Heart left ventricle (tissue), 16 donors: ENCODE data around the gene FAM222A. TPM values are rescaled to one million over a fixed set of nuclear protein-coding genes. Genes with fewer than 3 reads are reported as not detected.

ENCODE experiments used
- ATAC-seq, 4 donors: fragments of 200-7000 bp; cut with Tn5 transposase; one replicate each; pipeline ENCODE4 v1.9.1; 2020 to 2022; ENCODE audit warnings: moderate library complexity in 4 of 4, mild to moderate bottlenecking in 3 of 4, moderate number of reproducible peaks in 1 of 4
- DNase-seq, 5 donors: peaks; one replicate each; pipeline ENCODE4 v3.0.0-alpha.2; 2020
- H3K27ac ChIP-seq, 12 donors: fragments of 200-600 bp; sonication (generic) in 4 of 12; one replicate each; pipeline versions ENCODE4 v1.5.0 to v1.8.0; 2016 to 2022; ENCODE audit warnings: mild to moderate bottlenecking in 2 of 12
- H3K27me3 ChIP-seq, 9 donors: fragments of 200-600 bp; sonication (generic) in 2 of 9; one replicate each; pipeline versions ENCODE4 v1.5.1 to v1.8.0; 2016 to 2022; ENCODE audit warnings: mild to moderate bottlenecking in 3 of 9
- H3K36me3 ChIP-seq, 9 donors: fragments of 200-600 bp; sonication (generic) in 2 of 9; one replicate each; pipeline versions ENCODE4 v1.5.0 to v1.8.0; 2018 to 2022; ENCODE audit warnings: mild to moderate bottlenecking in 2 of 9
- H3K4me1 ChIP-seq, 12 donors: fragments of 200-600 bp; sonication (generic) in 4 of 12; one replicate each; pipeline versions ENCODE4 v1.5.0 to v1.8.0; 2016 to 2022; ENCODE audit warnings: mild to moderate bottlenecking in 3 of 12
- H3K4me3 ChIP-seq, 12 donors: fragments of 200-600 bp; sonication (generic) in 4 of 12; one replicate each; pipeline versions ENCODE4 v1.5.0 to v1.8.0; 2017 to 2022; ENCODE audit warnings: mild to moderate bottlenecking in 9 of 12, moderate library complexity in 4 of 12
- H3K9me3 ChIP-seq, 12 donors: fragments of 200-600 bp; sonication (generic) in 4 of 12; one replicate each; pipeline versions ENCODE4 v1.5.0 to v1.8.0; 2016 to 2022; ENCODE audit warnings: mild to moderate bottlenecking in 1 of 12
- CTCF ChIP-seq, 12 donors: fragments of 200-600 bp; sonication (generic) in 4 of 12; IDR thresholded peaks; one replicate each; pipeline versions ENCODE4 v1.5.0 to v1.8.0; 2018 to 2022; ENCODE audit warnings: antibody characterized with exemption in 12 of 12, mild to moderate bottlenecking in 5 of 12
- POLR2A ChIP-seq, 2 donors: fragments of 450-650 bp; IDR thresholded peaks; one replicate each; pipeline ENCODE4 v1.6.1; 2017; ENCODE audit warnings: antibody characterized with exemption in 2 of 2, mild to moderate bottlenecking in 2 of 2, moderate library complexity in 2 of 2
- WGBS, 4 donors: extraction: QIAGEN DNeasy Blood & Tissue Kit in 2 of 4; methylation state at CpG; one replicate each; pipeline versions ENCODE4 v1.1.5 to v1.1.7; 2013 to 2018; 5-methylcytosine and 5-hydroxymethylcytosine counted together
- intact Hi-C, 10 donors: fragments of 100-400 bp; cut with DNase I; formaldehyde crosslinking; loops; one replicate each; pipeline versions ENCODE4 v1.11.1 to v1.14.2; 2022
- polyA plus RNA-seq, 2 donors: library from polyadenylated mRNA; stranded (reverse); fragments of 200-250 nt; gene quantifications; one replicate each; pipeline ENCODE4 v1.2.3, GENCODE V29; 2013
- total RNA-seq, 9 donors: library from RNA; depleted of rRNA in 2 of 9; stranded (reverse); fragments of >200 nt in 2 of 9; fragmentation: NEBNext Ultra II Directional in 3 of 9; extraction: Animal tissue kit (Norgen Biotek cat#: 25700) in 3 of 9; gene quantifications; one replicate each; pipeline versions ENCODE4 v1.1.0 to v1.2.4, GENCODE V29; 2016 to 2023
- donor health status: ischemic (EF 13 %, LVEDD 7.1; RV severe dilation, severe dysfunction).
- donor health status: healthy with polysubstance abuse.
- donor health status: DM: no; HTN: yes; CAD: no.
- donor health status: DM: no; HTN: no; CAD: no.
- donor health status: ischemic (EF 25% LVEDD 6.9; RV normal size, moderate dysfunction).
- donor health status: ischemic (EF 25% LVEDD 5.7; RV mildly dilated, moderate dysfunction).
- donor health status: healthy.
- donor health status: DM: yes; HTN: yes; CAD: no.
- donor health status: ischemic (EF 35%, LVEDD 5.7; RV mildly dilated, moderate dysfunction).
- donor health status: nonischemic (EF 11% LVEDD 7.7; RV severe dilation, severe dysfunction).
- donor health status: DM: yes; HTN: yes; CAD: no.
- donor health status: PGD.
- donor health status: ischemic (EF 29% LVEDD 5.4; RV normal size, mild dysfunction).
- donor health status: nonischemic (EF 23%, LVEDD 6.1; RV moderate dilation, normal function).

Gene FAM222A
- total and polyA plus RNA-seq, 11 donors = 3.5 to 45.8 (median 10.2) TPM

GRCh38 chr12:109720152-109720856 lies 6.7 kb downstream of the FAM222A start:
- intact Hi-C loops = loop anchor here in 2 of 10 donors (5.0 kb wide), 2 partner anchors 42 to 203 kb away; no protein-coding TSS in a partner anchor
- ATAC-seq (peak; percentile 27 to 54 (median 50)), DNase-seq (peak; percentile 49 to 89 (median 76))
- H3K27ac ChIP-seq = peak overlapping the region; percentile 70 to 96 (median 86)
- no peak overlapping the region for H3K4me3 ChIP-seq
- peaks cover 0 to 19% (median 0%) of the 10 kb centered on the region in 9 donors for H3K27me3 ChIP-seq
- H3K4me1 ChIP-seq = peaks cover 3 to 84% (median 37%) of the 10 kb centered on the region in 12 donors
- no peaks in the 10 kb centered on the region for H3K36me3 ChIP-seq
- WGBS, 4 donors = 30 to 48% (median 36%) methylated on average over 9 to 12 of the region's 12 CpGs
- TF ChIP-seq CTCF (IDR thresholded peaks at IDR 0.05) (no peak), POLR2A (IDR thresholded peaks at IDR 0.05) (no peak)
- no peaks in the 10 kb centered on the region for H3K9me3 ChIP-seq

DNA sequence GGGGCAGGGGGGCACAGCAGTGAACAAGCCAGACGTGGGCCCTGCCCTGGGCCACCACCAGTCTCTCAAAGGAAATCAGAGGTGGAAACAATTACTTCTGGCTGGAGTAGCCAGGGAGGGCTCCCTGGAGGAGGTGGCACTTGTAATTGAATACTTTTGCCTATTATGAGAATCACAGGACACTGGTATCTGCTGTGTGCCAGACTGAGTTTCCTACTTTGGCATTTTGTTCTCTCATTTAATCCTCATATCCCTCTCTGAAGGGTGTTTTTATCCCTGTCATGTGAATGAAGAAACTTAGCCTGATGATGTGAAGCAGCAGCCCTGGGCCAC lies 7.2 kb downstream of the FAM222A start:
- intact Hi-C loops = loop anchor here in 2 of 10 donors (5.0 kb wide), 2 partner anchors 41 to 204 kb away; no protein-coding TSS in a partner anchor

GRCh38 chr12:109721276-109721675 lies 7.7 kb downstream of the FAM222A start:
- ATAC-seq (peak in 3 of 4 donors; percentile 39 to 61 (median 45)), DNase-seq (peak; percentile 49 to 89 (median 73))
- TF ChIP-seq CTCF (IDR thresholded peaks at IDR 0.05) = no peak
- TF ChIP-seq POLR2A (IDR thresholded peaks at IDR 0.05) = no peak
- intact Hi-C loops = loop anchor here in 2 of 10 donors (5.0 kb wide), 2 partner anchors 41 to 204 kb away; no protein-coding TSS in a partner anchor
- no peak overlapping the region for H3K4me3 ChIP-seq
- 53 to 74% (median 64%) methylated on average over 7 to 10 of the region's 10 CpGs for WGBS, 4 donors
- H3K4me1 ChIP-seq = peaks cover 3 to 74% (median 37%) of the 10 kb centered on the region in 12 donors
- peak overlapping the region; percentile 70 to 96 (median 86) for H3K27ac ChIP-seq
- H3K9me3 ChIP-seq = no peaks in the 10 kb centered on the region
- H3K36me3 ChIP-seq = no peaks in the 10 kb centered on the region
- peaks cover 0 to 14% (median 0%) of the 10 kb centered on the region in 9 donors for H3K27me3 ChIP-seq

More for the DNA sequence above, 7.2 kb downstream of the FAM222A start:
- H3K27me3 ChIP-seq = peaks cover 0 to 14% (median 0%) of the 10 kb centered on the region in 9 donors
- TF ChIP-seq POLR2A (IDR thresholded peaks at IDR 0.05) (no peak), CTCF (IDR thresholded peaks at IDR 0.05) (no peak)
- H3K9me3 ChIP-seq = no peaks in the 10 kb centered on the region
- no peak overlapping the region for H3K4me3 ChIP-seq
- DNase-seq = no peak
- WGBS, 4 donors = 0 to 28% (median 23%) methylated on average over 1 of the region's 1 CpG
- no peak for ATAC-seq
- H3K27ac ChIP-seq = peak overlapping the region; percentile 70 to 96 (median 86)
- H3K4me1 ChIP-seq = peaks cover 3 to 78% (median 37%) of the 10 kb centered on the region in 12 donors
- no peaks in the 10 kb centered on the region for H3K36me3 ChIP-seq

DNA sequence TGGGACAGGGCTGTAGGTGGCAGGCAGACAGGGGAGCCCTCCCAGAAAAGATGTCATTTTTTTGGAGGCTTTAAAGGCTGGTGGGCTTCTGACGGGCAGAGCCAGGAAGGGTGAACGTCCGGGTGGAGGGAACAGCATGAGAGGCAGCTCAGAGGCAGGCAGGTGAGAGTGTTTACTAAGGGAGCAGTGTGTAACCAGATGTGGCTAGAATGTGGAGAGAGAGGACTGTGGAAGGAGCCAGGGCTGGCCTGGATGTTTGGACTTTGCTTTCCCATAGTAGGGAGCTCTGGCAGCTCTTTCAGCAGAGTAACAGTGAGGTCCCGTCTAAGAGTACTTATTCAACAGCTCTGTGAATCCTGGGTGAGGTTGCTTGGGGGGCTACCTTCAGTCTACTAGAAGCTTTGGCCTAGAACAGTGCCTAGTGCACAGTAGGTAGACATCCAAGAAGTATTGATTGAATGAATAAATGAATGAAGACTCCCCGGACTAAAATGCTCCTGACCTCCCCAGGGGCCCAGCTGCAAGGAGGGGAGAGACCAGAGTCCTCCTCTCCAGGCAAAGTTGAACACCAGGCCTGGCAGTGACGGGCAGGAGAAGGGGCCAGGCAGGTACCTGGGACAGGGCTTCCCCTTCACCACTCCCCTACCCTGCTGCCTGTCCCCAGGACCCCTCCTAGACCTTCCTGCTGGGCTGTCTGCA lies 8.5 kb downstream of the FAM222A start:
- Histone ChIP-seq H3K9me3 (no peaks in the 10 kb centered on the region), H3K4me3 (no peak overlapping the region), H3K4me1 (peaks cover 3 to 69% (median 35%) of the 10 kb centered on the region in 12 donors), H3K27me3 (peaks cover 0 to 14% (median 0%) of the 10 kb centered on the region in 9 donors), H3K36me3 (no peaks in the 10 kb centered on the region), H3K27ac (peak overlapping the region; percentile 15 to 96 (median 86))
- no peak for TF ChIP-seq POLR2A (IDR thresholded peaks at IDR 0.05)
- TF ChIP-seq CTCF (IDR thresholded peaks at IDR 0.05) = no peak
- intact Hi-C loops = loop anchor here in 2 of 10 donors (5.0 kb wide), 2 partner anchors 40 to 205 kb away; no protein-coding TSS in a partner anchor
- DNase-seq (peak in 1 of 5 donors; percentile 31), ATAC-seq (no peak)
- 57 to 66% (median 63%) methylated on average over 6 of the region's 6 CpGs for WGBS, 4 donors
